GM21825 (cell line): ENCODE data around the gene JAKMIP2.
"Not testable (repeated sequence)": the region's sequence is repeated elsewhere in the genome, so short reads cannot be mapped to it uniquely, and the experiment has no call there.

ENCODE experiments used
- ATAC-seq: cut with Tn5 transposase; IDR thresholded peaks from one replicate; pipeline ENCODE4 v1.9.1; 2021; ENCODE audit warnings: mild to moderate bottlenecking, moderate library complexity; ENCODE audit not compliant: unreplicated experiment

The JAKMIP2 gene

DNA sequence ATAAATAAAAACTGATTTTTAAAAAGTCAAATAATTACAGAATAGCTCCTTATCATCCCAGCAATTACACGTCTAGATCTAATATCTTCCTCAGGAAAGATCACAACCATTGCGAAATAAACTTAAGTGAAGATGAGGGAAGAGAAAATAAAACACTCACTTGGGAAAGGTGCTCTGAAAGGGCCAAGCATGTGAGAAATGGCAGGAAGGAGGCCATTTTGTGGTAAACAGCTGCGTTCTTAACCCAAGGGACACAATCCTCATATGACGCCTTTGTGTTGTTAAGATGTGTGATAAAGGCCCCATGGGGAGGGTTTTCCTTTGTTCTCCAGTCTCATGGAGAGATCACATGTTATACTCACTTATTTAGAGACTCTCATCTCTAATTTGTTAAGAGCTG is 32.5 kb downstream of the JAKMIP2 start:
- ATAC-seq: no peak

DNA sequence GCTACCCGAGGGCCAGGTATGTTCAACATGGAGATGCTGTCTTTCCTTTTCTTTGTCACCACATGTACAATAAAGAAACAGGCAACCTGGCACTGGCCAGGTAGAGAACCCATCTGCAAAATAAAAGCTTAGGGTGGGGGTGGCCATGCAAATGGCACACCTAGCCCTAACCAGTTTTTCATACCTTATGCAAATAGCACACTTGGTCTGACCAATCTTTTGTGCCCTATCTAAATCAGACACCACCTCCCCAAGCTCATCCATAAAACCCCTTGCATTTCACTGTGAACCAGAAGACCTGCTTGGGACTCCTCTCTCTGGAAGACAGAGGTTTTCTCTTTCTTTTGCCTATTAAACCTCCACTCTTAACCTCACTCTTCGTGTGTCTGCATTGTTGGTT is 33.9 kb downstream of the JAKMIP2 start:
- ATAC-seq: no peak

DNA sequence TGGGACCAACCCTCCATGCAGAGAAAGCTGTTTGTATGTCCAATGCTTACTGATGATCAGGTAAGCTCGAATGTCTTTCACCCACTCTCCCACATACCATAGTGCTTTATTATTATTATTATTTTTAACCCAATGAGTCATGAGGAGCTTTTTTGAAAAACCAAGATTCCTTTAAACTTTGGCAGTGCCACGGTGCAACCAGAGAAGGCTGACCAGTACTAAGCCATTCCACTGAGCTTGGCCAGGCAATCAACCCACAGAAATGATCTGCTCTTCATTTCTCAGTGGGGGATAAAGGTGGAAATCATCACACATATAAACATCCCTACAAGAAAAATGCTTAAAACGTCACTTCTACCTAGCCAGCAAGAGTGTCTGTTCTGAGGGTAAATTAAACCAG is 35.5 kb downstream of the JAKMIP2 start:
- ATAC-seq: no peak

DNA sequence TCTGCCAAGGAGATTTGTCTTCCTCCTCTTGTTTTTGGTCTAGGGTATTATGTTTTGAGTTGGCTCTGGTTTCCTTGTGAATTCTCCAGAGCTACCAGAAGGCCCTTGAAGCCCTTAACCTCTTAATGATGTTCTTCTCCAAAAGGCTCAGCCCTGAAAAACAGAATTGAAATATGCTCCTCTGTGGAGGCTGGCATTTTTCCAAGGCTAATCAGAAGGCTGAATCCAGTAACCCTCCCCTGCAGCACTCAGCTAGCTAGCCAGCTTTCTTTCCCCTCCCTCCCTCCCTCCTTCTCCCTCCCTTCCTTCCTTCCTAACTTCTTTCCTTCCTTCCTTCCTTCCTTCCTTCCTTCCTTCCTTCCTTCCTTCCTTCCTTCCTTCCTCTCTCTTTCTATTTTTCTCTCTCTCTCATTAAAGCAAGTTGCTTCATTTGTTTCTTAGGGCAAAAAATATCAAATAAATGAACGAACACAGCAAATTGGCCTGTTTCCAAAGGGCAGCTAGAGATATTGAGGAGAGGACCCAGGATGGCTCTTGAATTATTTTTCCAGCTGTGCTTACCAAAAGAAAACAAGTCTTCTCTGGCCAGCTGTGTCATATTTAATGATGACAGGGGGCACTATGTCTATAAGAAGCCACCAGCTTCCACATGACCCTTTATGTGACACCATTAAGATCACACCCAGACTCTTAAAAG is 38.7 kb downstream of the JAKMIP2 start:
- ATAC-seq: no peak

DNA sequence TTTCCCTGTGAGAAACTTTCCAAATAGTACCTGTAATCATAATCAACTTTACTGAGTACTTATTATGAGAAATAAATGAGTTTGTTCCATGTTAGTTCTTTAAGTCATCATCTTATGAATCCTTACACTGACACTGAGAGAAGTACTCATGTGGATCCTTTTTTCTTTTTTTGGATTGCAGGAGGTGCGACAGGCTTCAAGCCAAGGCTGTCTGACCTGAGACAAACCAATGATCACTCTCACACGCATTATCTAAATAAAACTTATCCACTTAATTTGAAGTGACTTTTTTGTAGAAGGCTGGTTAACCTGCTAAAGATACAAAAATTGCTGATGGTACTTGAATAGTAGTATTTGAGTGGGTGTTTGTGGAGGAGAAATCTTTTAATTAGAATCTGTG is 39.5 kb downstream of the JAKMIP2 start:
- no peak for ATAC-seq

DNA sequence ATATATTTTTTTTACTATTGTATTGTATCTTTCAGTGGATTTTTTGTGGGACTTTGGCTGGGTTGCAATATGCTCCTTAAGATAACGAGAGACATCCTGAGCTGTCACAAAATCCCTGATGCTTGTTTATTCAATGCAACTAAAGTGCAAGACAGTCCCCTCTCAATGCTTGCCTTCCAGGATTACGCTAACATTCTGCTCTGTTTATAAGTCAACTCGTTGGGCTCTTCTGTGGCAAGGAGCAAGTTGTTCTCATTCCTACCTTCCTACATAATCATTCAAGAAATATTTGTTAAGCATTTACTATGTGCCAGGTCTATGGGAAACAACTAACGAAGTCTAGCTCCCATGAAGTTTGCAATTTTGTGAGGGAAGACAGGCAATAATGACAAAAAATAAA is 40.4 kb downstream of the JAKMIP2 start:
- no peak for ATAC-seq

DNA sequence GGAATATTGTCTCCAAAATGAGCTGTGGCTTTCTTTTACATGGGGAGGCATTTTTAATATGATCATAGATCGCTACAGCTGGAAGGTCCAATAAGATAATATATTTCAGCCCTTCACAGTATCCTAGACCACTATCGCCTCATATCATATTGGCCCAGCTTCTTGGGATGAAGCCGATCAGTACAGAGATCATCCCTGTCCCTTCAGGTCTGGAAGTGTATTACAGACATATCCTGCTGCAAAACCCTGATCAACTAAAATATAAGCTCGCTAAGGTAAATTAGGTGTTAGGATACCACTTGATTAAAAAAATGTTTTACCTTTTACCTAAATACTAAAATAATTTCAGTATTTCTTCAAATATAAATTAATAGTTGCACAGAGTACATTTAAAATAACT is 41.7 kb downstream of the JAKMIP2 start:
- ATAC-seq: no peak

GRCh38 chr5:147737921-147738320 is 44.6 kb downstream of the JAKMIP2 start:
- ATAC-seq: no peak

DNA sequence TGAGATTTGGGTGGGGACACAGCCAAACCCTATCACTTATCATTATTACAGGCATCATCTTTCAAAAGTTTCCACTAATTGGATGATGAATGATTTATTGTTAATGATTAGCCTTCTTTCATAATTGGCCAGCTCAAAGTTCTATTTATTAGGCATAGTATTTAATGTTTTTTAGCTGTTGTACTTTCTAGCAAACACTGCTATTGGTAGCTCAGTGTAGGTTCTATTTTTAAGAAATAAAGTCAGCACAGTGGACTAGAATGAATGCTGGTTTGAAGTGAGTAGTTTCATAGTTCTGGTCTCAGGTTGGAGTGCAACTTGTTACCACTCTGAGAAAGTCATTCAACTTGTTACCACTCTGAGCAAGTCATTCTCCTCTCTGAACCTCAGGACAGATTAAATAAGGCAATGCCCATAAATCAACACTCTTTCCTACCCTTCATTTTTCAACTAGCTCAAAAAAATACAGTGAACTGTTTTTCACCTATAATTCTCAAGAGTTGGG is 46.9 kb downstream of the JAKMIP2 start:
- no peak for ATAC-seq

DNA sequence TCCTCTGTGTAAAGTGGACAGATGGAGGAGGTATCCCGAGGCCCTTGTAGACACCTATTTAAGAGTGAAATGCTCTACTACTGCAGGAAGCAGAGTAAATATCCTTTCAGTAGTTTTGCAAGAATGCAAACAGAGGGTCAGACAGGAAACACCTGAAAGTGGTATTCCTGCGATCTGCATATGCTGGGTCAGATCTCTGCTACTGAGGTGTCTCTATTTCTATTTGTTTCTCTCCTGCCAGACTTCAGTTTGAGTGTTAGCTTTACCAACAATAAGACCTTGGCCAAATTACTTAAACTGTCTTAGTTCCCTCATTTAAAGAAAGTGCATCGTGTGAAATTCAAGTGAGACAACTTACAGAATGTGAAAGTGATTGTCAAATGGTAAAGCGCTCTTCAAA is 47.6 kb downstream of the JAKMIP2 start:
- no peak for ATAC-seq

GRCh38 chr5:147733075-147733474 is 49.5 kb downstream of the JAKMIP2 start:
- ATAC-seq: no peak

DNA sequence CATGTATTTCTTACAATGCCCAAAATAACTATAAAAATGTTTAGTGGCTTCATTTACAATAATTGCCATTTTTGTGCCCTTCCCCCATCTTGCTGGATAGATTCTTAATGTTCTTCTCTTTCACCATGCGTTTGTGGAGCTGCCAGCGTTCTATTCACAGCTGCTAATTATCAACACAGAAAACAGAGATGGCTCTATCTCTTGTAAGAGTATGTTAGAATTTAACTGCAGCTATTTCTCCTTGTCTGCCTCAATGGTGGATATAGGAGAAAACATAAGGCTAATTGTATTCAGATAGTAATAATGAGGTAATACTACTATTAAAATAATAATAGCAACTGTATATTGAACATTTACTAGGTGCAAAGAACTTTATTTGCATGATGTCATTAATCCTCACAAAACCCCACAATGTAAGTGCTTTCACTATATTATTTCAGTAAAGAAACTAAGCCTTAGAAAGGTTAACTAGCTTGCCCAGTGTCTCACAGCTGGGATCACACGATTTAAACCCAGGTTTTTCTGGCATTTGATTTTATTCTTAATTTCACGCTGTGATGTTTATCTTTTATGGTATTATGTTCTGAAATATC is 50.1 kb downstream of the JAKMIP2 start:
- ATAC-seq: no peak

- no peak for ATAC-seq
Measured at GRCh38 chr5:147731431-147732290, 50.9 kb downstream of the JAKMIP2 start.

DNA sequence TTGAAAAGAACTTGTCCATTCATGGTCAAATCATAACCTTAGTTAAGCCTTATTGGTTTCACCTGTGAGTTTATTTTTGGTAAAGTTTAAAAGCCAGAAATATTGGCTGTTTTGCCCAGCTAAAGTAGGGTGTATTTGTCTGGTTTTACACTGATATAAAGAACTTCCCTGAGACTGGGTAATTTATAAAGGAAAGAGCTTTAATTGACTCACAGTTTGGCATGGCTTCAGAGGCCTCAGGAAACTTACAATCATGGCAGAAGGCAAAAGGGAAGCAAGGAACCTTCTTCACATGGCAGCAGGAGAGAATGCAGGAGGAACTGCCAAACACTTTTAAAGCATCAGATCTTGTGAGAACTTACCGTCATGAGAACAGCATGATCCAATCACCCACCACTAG is 55.3 kb downstream of the JAKMIP2 start:
- ATAC-seq: no peak

DNA sequence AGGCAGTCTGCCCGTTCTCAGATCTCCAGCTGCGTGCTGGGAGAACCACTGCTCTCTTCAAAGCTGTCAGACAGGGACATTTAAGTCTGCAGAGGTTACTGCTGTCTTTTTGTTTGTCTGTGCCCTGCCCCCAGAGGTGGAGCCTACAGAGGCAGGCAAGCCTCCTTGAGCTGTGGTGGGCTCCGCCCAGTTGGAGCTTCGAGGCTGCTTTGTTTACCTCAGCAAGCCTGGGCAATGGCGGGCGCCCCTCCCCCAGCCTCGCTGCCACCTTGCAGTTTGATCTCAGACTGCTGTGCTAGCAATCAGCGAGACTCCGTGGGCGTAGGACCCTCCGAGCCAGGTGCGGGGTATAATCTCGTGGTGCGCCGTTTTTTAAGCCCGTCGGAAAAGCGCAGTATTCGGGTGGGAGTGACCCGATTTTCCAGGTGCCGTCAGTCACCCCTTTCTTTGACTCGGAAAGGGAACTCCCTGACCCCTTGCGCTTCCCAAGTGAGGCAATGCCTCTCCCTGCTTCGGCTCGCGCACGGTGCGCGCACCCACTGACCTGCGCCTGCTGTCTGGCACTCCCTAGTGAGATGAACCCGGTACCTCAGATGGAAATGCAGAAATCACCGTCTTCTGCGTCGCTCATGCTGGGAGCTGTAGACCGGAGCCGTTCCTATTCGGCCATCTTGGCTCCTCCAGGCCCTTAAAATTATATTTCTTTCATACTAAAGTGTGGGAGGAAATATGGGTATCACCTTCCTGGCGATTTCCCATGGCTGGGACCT is 61.2 kb downstream of the JAKMIP2 start:
- ATAC-seq: not testable (repeated sequence)

GRCh38 chr5:147713550-147714295 is 68.8 kb downstream of the JAKMIP2 start:
- no peak for ATAC-seq

GRCh38 chr5:147712598-147712997 is 69.9 kb downstream of the JAKMIP2 start:
- no peak for ATAC-seq

DNA sequence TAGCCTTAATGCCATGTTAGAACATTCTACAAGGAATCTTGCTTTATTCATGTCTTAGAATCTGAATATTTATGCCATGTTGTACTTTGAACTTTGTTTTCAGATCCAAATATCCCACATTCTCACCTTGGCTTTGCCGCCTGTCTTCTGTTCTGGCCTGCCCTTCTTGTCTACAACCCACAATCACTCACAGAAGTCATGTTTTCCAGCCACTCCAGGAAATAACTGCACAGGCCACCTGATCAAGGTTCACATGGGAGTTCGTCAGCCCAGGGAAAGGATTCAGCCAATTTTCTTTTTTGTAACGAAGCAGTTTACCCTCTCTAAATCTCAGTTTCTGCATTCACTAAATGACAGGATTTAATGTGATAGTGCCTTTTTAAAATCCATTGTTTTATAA is 70.5 kb downstream of the JAKMIP2 start:
- ATAC-seq: no peak

DNA sequence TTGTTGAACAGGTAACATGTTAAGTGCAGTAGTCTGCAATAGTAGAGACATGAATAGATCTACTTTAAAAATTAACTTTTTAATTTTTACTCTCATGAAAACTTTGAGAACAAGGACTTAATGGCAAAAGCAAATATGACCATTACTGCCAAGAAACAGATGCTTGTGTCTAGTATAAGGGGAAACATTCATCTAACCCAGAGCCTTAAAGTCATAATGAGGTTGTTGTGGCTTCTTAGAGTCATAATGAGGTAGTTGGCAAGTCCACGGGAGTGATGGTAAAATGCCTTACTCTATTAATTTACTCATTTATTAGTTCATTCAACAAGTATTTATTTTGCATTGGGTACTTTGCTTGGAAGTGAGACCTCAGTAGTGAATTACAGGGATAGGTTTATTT is 71.5 kb downstream of the JAKMIP2 start:
- no peak for ATAC-seq

DNA sequence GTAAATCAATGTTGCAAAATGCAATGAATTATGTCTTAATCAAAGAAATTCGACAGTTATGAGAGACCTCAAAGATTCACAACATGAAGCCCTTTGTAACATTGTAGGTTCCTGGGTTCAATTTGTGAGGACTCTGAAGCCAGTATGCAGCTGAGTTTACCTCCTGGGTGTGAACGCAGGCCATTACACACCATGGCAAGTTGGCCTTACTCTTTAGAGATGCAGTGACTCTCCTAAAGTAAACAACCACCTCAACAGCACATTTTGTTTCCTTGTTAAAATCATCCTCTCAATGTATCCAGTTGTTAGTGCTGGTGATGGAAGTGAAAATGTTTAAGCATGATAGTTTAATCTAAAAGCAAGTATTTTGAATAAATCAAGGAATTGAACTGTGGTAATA is 73.8 kb downstream of the JAKMIP2 start:
- ATAC-seq: no peak
